Activated naive CD4-positive, alpha-beta T cell (primary cell): Measurements from ENCODE around the gene GRB10.
"Not testable (repeated sequence)": the region's sequence is repeated elsewhere in the genome, so short reads cannot be mapped to it uniquely, and the experiment has no call there.

Experiments used
- DNase-seq, 4 experiments: peaks; one replicate each; lab custom pipeline; 2025; lab: John Stamatoyannopoulos, UW

Gene GRB10

DNA sequence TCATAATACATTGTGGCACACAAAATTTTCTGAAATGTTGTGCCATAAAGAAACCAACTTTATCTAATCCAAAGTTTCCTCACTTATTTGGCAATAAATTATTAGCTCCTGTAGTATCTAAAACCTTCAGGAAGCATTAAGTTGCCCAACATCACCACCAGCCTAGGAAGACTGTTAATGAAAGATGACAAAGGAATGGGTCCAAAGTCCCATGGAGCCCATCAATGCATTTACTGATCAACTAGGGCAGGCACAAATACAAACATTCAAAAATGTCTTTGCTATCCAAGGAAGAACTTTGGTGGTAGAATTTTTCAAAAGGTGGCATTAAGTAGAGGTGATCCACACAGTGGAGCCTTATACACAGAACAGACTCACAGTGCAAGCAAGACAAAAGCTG is 4.5 kb downstream of the GRB10 start:
- no peak for DNase-seq

DNA sequence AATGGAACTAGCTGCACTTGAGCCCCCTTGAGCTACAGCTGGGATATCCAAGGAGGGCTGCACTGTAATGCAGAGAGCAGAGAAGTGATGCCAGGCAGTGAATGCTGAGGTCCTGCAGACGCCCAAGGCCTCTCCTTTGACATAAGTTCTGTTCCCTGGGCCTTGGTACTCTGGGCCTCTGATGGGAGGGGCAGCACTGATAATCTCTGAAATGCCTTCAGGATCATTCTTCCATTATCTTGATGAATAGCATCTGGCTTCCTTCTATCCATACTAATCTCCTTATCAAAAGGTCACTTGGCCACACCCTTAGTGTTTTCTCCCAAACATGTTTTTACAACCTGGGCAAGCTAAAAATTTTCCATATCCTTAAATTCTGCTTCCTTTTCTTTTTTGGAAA is 6.9 kb downstream of the GRB10 start:
- no peak for DNase-seq

DNA sequence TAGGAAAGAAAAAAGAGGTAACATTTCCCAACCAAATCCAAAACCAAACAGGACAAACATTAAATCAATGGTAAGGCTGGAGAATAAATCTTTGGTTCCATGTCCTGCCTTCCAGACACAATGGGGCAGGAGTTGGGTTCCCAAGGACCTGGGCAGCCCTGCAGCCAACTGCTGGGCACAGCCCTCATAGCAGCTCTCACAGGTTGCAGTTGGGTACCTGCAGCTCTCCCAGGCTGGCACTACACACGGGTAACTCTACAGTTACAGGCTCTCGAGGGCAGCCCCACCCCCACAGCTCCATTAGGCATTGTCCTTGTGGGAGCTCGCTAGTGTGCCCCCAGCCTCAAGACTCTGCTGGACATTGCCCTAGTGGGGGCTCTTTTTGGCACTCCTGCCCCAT is 7.5 kb downstream of the GRB10 start:
- DNase-seq = no peak

DNA sequence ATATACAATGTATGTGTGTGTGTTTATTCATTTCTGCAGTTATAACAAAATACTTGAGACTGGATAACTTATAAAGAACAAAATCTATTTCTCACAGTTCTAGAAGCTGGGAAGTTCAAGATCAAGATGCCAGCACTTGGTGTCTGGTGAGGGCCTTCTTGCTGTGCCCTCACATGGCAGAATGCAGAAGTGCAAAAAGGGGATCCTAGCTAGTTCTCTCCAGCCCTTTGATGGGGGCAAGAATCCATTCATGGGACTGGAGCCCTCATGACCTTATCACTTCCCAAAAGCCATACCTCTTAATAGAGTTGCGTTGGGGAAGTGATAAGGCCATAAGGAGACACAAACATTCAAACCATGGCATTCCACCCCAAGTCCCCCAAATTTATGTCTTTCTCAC is 8.4 kb downstream of the GRB10 start:
- DNase-seq = no peak

DNA sequence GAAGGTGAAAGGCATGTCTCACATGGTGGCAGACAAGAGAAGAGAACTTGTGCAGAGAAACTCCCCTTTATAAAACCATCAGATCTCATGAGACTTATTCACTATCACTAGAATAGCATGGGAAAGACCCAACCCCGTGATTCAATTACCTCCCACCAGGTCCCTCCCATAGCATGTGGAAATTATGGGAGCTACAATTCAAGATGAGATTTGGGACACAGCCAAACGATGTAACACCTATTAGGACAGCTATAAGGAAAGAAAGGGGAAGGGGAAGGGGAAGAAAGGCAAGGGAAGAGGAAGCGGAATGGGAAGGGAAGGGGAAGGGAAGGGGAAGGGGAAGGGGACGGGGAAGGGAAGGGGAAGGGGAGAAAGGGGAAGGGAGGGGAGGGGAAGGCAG is 9.6 kb downstream of the GRB10 start:
- not testable (repeated sequence) for DNase-seq

DNA sequence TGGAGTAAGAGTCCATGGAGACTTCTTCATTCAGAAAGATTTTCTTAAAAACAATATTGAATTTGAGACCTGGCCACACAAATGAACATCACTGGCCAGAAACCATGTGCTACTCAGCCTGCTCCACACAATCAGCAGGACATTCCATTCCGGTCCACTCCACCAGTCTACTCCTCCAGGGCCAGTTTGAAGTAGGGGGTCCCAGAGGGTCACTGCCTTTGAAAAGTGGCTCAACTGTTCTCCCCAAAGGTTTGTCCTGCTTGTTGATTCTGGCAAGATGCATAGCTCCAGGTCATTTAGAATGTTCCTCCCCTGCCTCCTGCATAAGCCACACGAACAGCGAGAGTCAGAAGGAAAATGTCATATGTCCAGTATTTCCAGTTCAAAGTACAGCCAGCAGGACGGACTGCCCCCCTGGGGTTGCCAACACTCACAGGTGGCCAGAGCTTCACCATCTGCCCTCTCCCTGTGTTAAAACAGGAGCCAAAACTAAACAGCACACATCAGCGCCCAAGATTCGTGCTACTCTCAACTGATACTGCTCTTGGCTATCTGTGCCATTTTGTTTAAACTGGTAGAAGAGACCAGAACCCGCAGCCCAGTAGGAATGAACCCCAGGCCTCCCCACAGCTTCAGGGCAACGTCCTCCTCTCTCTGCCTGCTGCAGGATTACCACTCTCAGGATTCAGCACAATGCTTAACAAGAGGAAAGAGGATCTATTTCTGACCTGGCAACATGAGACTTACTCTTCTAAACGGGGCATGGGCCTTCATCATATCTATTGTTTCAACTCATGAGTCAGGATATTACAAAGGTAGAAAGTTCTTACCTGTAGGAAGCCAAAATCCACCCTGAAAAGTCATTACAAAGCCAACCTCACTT is 11.3 kb downstream of the GRB10 start:
- no peak for DNase-seq

DNA sequence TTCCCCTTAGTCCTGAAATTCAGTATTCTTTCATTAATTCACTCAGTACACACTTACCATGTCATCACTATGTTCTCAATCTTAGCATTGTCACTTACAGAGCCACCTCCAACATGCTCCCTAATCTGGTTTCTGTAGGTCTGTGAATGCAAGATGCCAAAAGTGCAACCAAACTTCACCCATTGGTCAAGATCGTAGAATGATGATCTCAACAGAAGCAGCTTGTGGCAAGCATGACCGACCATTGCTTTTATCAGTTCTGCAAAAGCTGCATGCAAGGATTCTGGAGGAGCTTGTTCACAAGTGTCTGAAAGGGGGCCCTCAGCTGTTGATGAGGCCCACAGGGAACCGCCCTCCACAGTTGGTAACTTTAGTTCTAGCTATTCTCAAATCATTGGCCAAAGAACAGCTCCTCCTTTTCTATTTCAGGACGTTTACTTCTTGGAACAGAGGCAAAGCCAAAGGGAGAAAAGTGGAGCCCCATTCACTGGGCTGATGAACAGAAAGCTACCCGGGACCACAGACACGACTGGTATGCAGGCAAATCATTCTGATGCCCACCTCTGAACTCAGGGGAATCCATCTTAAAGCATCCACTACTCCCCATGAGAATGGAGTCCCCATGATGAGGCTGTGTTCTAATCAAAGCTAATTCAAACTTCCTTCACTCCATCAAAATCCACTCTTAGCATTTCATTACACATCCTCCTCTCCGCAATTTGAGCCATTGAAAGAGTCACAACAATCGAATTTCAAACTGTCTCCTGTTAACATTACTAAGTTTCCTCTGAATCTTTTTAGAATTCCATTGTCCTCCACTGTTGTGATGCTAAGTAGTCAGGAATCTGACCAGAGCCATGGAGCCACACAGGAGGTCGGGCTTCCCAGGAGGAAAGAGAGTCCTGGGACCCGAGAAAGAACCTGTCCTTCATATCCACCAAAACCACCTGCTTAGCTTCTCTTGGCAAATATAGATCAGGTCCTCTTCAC is 13.9 kb downstream of the GRB10 start:
- no peak for DNase-seq

DNA sequence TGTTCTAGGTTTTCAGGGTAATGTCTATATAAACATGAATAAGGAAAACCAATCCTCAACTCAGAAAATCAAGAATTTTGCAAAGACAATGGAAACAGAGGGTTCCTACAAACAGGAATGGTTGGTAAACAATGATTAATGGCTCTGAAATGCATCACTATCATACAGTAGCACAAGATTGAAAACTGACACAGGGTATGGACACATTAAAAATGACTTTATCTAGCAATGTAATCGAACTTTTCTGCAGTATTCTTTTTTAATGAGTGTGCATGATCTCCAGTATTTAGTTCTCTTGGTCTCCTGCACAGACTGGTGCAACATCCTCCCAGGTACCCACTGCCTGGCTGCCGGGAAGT is 15.9 kb downstream of the GRB10 start:
- DNase-seq = no peak

DNA sequence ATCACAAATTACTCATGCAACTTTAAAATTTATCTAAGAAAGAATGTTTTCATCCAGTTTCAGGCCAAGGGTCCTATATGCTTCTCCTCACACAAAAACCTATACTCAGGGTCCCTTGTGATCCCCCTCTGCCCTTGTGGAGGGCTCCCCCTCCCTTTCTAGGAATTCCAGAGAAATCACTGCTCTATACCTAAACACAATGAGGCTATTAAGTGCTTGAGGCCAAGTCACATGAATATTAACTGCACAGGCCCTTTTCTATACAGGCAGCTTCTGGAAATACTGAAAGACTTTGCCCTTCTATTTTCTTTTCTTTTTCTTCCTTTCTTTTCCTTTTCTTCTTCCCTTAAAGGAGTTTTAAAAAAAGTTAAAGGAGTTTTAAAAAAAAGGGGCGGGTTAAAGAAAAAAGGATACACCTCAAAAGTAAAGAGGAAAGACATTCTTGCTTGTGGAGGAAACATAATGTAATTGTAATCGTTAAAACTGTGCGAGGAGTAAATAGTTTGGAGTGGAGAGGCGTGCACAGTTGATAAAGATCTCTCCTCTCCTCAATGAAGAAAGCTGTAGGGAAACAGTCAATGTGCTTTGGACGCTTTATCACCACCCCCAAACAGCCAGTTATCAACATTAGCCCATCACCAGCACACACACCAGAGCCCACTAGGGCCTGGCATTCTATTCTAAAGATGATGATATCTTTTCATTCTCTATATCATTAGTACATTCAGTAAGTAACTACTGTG is 16.4 kb downstream of the GRB10 start:
- DNase-seq = no peak

DNA sequence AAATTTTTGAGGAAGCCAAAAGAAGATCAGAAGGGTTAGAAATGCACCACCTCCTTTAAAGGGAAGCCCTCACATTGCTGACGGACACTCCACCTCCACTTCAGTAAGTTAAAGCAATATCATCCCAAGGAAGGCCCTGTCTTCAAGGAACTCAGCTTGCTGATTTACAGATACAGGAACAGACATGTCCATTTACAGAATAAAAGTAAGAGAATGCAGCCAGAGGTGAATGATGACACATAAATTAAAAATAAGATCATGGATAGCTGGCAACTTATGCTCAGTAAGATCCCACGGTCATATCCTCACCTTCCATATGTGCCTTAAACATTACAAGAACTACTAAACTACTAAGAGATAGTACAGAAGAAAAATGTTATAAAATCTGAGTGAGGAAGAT is 20.4 kb downstream of the GRB10 start:
- DNase-seq = no peak

DNA sequence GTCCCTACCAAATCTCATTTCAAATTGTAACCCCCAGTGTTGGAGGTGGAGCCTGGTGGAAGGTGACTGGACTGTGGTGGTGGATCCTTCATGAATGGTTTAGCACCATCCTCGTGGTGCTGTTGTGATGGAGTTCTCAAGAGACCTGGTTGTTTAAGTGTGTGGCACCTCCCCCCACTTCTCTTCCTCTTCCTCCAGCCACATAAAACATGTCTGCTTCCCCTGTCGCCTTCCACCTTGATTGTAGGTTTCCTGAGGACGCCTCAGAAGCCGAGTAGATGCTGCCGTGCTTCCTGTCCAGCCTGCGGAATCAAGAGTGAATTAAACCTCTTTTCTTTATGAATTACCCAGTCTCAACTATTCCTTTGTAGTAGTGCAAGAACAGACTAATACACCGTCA is 21.0 kb downstream of the GRB10 start:
- DNase-seq = no peak

DNA sequence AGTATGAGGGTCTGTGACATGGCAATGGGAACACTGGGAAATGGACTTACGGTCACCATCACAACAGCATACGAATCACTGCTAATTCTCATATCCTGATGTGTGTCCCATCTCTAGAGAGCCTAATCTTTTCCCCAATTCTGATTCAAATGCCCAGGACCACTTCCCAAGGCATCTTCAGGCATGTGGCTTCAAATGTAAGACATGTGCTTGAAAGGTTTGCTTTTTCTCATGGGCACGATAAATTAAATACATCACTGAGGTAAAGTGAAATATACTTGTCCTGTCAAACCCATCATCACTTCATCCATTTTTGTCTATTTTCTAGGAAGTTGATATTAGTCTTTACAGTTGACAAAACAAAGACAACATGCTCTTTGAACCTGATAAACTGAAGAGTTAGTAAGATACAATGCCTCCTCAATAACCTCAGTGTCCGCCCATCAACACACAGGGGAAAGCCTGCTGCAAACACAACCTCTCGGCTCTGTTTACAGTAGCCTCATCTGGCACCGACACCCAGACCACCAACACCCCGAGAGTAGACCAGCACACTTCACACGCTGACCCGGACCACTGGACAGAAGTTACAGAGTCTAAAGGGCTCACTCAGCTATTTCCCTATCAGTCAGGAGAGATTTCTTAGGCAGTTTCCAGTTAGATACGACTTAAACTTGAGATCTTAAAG is 24.8 kb downstream of the GRB10 start:
- DNase-seq = no peak

DNA sequence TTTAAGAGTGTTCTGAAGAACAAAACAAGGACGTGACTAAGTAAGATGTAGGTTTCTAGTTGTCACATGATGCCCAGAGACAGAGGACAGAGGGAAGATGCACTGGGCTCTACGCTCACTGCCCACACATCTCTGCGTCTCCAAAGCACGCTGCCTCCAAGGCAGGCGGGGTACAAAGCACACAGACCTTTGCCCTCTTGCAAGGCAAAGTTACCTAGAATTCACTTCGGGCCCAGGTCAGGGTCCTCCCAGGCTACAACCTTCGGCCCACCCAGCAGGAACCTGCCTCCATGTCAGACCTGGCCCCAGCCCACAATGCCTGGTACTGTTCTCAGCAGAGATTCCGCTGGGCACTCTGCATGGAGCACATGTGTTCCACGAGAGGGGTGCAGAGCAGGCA is 26.5 kb downstream of the GRB10 start:
- DNase-seq = no peak

DNA sequence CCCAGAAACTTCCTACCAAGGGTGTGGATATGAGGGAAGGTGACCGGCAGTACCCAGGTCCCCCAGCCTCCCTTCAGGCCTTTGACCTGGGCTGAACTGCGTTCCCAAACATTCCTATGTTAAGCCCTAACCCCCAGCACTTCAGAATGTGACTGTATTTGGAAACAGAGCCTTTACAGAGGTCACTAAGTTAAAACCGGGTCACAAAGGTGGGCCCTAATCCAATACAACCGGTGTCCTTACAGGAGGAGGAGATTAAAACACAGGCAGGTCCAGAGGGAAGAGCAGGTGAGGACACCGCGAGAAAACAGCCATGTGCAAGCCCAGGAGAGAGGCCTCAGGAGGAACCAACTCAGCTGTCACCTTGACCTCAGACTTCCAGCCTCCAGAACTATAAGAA is 28.0 kb downstream of the GRB10 start:
- DNase-seq = no peak

DNA sequence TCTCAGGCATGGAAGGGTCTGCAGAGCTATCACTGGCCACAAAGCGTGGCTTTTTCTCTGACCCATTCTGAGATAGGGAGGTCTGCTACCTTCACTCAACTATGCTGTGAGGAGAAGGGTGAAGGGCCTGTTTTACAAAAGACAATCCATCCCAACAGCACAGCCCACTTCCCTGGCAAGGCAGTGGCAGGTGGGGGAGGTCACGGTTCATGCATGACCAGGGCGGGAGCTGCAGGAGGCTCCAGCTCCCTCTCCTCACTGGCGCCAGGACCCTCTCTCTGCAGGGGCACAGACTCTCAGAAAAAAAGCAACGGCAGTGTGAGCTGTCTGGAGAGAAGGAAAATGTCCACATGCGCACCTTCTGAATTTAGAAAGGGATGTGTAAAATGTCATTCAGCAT is 28.5 kb downstream of the GRB10 start:
- DNase-seq = no peak

DNA sequence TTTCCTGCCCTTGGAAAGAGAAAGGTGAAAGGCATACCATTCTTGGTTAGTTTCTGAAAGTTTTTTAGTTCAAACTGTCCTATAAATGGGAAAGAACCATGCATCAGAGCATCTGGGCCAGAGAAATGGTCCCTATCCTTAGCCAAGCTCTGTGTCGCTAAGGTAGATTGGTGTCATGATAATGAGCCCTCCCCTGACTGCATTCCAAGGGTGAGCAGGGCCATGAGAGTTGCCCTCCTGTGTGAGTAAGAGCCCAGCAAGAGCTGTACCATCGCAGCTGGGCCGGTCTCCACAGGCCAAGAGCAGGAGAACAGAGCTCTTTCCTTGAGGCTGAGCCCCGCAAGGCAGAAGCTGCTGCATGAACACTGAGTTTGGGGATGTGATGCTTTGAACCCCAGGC is 30.3 kb downstream of the GRB10 start:
- DNase-seq = no peak

DNA sequence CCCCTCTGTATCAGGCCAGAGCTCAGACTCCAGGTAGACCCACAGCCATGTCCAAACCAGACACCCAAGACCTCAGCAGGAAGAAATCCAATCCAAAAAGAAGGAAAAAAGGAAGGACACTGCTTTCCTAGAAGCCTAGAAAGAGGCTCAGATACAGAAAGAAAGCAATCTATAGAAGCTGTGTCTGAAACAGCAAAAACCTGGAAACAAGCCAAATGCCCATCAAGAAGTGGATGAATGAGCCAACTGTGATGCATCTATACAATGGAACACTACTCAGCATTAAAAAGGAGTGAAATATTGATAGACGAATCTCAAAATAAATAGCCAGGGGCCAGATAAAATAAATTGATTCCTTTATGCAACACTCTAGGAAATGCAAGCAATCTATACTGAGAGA is 31.6 kb downstream of the GRB10 start:
- DNase-seq = no peak

DNA sequence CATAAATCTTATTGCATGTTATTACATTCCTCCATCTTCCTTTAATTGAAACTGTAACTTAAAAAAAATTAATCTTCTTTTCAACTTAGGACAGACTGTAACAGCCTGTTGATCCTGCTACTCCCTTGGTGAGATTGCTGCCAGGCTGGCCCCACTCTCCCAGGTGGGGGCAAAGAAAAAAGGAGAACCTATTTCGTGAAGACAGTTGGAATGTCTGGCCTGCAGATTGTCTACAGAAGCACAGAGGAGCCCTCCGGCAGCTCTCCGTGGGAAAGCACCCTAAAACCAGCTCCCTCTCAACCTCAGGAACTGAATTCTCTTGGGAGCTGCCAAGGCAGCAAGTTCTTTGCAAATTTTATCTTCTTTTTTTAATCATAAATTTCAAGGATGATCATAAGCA is 32.8 kb downstream of the GRB10 start:
- DNase-seq = no peak

DNA sequence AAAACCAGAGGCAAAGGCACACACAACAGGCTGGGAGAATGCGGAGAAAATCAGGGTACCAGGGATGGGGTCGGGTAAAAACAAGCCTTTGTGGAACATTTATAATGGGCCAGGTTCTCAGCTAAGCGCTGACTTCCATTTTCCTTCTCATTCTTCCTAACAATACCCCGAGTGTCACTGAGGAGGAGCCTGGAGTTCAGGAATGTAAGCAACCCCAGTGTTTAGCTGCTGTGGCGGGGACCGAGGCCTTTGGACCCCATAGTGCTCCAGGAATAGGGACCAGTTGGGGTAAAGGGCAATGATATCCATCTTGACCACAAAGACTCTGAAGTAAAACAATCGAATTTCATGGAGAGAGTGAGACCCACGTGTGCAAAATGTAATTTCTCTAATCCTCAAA is 34.2 kb downstream of the GRB10 start:
- no peak for DNase-seq

DNA sequence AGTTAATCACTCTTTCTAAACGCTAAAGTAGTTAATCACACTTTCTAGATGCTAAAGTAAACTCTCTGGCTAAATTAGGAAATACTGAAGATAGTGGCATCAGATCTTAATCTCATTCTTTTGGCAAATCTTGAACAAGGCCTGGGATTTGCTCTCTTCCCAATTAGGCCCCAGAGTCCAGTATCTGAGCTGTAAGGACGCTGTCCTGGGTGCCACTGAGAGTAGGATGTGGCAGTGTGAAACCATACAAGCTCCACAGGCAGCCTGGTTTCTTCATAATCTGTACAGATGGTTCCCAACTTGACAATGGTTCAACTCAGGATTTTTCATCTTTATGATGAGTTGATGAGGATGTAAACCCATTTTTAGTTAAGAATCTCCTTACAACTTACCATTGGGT is 36.9 kb downstream of the GRB10 start:
- no peak for DNase-seq

DNA sequence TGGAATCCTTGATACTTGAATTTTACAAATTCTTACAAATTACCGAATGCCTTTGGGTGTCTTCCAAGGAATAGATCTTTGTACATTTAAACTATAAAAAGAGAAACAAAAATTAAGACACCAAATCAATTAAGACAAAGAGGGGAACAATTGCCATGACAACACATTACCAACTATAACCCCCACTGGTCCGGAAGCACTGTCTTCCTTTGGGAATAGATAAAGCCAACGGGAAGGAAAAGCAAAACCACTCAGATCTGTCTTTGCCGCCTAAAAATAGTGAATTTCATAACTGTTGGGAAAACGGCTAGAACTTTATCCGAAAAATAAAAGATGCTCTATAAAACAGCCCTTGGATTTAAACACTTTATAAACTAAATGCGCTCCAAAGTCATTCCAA is 37.4 kb downstream of the GRB10 start:
- no peak for DNase-seq

DNA sequence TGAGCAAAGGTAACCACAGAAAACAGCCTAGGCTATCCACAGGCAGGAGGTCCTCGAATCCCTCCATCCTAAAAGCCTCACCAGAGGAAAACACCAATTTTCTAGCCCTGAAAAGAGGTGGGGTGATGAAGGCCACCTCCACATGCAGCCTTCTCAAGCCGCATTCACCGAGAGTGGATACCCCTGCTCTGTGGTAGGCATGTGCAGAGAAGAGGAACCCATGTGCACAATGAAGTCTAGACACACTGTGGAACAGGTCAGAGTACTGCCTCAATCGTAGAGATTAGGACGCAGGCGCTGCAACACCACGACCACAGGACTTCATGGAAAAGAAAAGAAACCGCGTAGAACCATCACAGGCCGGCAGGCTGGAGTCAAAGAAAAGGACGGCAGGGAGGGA is 38.8 kb downstream of the GRB10 start:
- DNase-seq = no peak
